GM19035 (cell line): ENCODE results near the gene MRPL12.

Source experiments
- ATAC-seq: cut with Tn5 transposase; IDR thresholded peaks from one replicate; pipeline ENCODE4 v1.9.1; 2021; ENCODE audit not compliant: unreplicated experiment

Gene MRPL12

GRCh38 chr17:81682565-81683207, 20.5 kb upstream of the MRPL12 start:
- no peak for ATAC-seq

- ATAC-seq = peak; percentile 10
These were observed 20.0 kb upstream of the MRPL12 start for GRCh38 chr17:81683208-81683583.

GRCh38 chr17:81683584-81684441, 19.4 kb upstream of the MRPL12 start, which contains the start of the genes ARL16 and HGS:
Gene ARL16, minus strand, starts transcription at chr17:81683797. Its CDS starts 44 bp downstream, at chr17:81683753.
Gene HGS, plus strand, starts transcription at chr17:81684011. Its CDS starts 56 bp downstream, at chr17:81684067.
- ATAC-seq = peak; percentile 95

- no peak for ATAC-seq
These were observed 18.7 kb upstream of the MRPL12 start for GRCh38 chr17:81684442-81684911.

- no peak for ATAC-seq
These were observed 18.1 kb upstream of the MRPL12 start for GRCh38 chr17:81685108-81685507.

- no peak for ATAC-seq
These were observed 16.6 kb upstream of the MRPL12 start for GRCh38 chr17:81686614-81687013.

- ATAC-seq = no peak
These were observed 15.2 kb upstream of the MRPL12 start for GRCh38 chr17:81687770-81688541.

- ATAC-seq = no peak
These were observed 14.6 kb upstream of the MRPL12 start for GRCh38 chr17:81688616-81689015.

GRCh38 chr17:81690066-81690465, 13.1 kb upstream of the MRPL12 start:
- no peak for ATAC-seq

GRCh38 chr17:81690549-81690948, 12.6 kb upstream of the MRPL12 start:
- no peak for ATAC-seq

- no peak for ATAC-seq
These were observed 12.0 kb upstream of the MRPL12 start for GRCh38 chr17:81691196-81691595.

GRCh38 chr17:81691608-81692007, 11.6 kb upstream of the MRPL12 start:
- ATAC-seq = no peak

GRCh38 chr17:81693509-81694210, 9.5 kb upstream of the MRPL12 start:
- no peak for ATAC-seq

GRCh38 chr17:81694810-81695209, 8.4 kb upstream of the MRPL12 start:
- no peak for ATAC-seq

- no peak for ATAC-seq
These were observed 8.0 kb upstream of the MRPL12 start for GRCh38 chr17:81695211-81695610.

- no peak for ATAC-seq
These were observed 7.4 kb upstream of the MRPL12 start for GRCh38 chr17:81695801-81696200.

- ATAC-seq = no peak
These were observed 6.8 kb upstream of the MRPL12 start for GRCh38 chr17:81696218-81696941.

GRCh38 chr17:81697261-81698044, 5.7 kb upstream of the MRPL12 start:
- no peak for ATAC-seq
